ENCODE measurements around the gene VSTM4.

Gene VSTM4

GRCh38 chr10:49086889-49087288 lies 28.4 kb downstream of the VSTM4 start:
- Mint-ChIP-seq H3K4me1 (ENCODE audit: low read depth) (no peaks in the 10 kb centered on the region), H3K9me3 (peaks cover 15% of the 10 kb centered on the region), H3K27ac (no peak overlapping the region), H3K36me3 (ENCODE audit: low read depth) (no peaks in the 10 kb centered on the region), H3K4me3 (no peak overlapping the region), H3K27me3 (peaks cover 7% of the 10 kb centered on the region)
- intact Hi-C loops (cut with micrococcal nuclease), result no loop called here

- Mint-ChIP-seq H3K27ac (no peak overlapping the region), H3K9me3 (peaks cover 15% of the 10 kb centered on the region), H3K36me3 (ENCODE audit: low read depth) (no peaks in the 10 kb centered on the region), H3K4me1 (ENCODE audit: low read depth) (peaks cover 8% of the 10 kb centered on the region), H3K4me3 (no peak overlapping the region), H3K27me3 (peaks cover 8% of the 10 kb centered on the region)
- intact Hi-C loops (cut with micrococcal nuclease), result no loop called here
Measured at GRCh38 chr10:49083261-49083660, 32.1 kb downstream of the VSTM4 start.

DNA sequence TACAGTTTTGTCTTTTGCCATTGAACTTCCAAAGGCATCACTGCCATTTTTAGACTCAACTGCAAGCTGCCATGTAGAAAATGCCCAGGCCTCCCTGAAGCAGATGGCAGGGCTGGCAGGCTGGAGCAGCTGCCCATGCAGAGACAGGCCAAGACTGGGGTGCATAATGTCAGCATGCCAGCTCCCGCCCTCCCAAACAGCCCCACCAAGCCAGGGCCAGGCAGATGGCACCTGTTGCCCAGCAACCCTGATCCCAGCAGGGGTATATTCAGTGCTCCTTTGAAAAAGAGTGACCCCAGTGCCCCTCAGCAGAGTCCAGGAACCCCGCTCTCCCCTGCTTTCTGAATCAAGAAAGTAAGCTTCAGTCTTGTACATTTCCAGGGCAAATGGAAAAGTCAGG lies 32.6 kb downstream of the VSTM4 start:
- Mint-ChIP-seq H3K36me3 (ENCODE audit: low read depth) (no peaks in the 10 kb centered on the region), H3K27ac (no peak overlapping the region), H3K4me3 (no peak overlapping the region), H3K9me3 (peaks cover 15% of the 10 kb centered on the region), H3K4me1 (ENCODE audit: low read depth) (peaks cover 8% of the 10 kb centered on the region), H3K27me3 (peaks cover 8% of the 10 kb centered on the region)
- intact Hi-C loops (cut with micrococcal nuclease), result no loop called here

DNA sequence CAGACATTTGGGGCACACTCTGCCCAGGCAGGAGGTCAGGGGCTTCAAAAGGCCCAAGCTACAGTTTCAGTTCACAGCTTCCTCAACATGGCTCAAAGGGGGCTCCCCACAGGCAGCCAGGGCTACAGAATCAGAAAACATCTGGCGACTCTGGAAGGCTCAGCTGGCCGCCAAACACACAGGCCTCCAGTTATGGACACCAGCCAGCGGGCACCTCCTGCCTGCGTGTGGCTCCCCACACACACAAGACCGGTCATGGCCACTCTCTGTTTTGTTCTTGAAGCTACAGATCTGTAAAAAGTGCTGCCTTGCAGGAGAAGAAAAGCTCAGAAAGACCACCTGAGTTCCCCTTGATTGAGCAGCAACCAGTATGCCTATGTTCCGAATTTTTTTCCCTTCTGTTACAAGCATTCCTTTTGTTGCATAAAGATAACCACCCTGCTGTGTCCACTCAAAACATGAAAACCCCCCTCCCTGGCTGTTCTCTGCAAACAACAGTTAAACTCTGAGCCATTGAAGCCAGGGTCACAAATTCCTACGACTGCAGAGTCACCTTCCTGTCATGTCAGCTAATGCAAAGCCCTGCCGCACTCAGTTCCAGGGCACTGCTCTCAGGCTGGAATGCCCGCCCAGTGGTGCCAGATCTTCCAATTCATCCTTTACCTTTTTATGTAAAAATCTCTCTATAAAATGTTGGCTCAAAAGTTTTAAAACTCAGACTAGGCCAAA lies 33.6 kb downstream of the VSTM4 start:
- intact Hi-C loops (cut with micrococcal nuclease), result no loop called here
- Mint-ChIP-seq H3K9me3 (peaks cover 7% of the 10 kb centered on the region), H3K27ac (no peak overlapping the region), H3K36me3 (ENCODE audit: low read depth) (no peaks in the 10 kb centered on the region), H3K4me1 (ENCODE audit: low read depth) (peaks cover 15% of the 10 kb centered on the region), H3K27me3 (peaks cover 12% of the 10 kb centered on the region), H3K4me3 (no peak overlapping the region)

DNA sequence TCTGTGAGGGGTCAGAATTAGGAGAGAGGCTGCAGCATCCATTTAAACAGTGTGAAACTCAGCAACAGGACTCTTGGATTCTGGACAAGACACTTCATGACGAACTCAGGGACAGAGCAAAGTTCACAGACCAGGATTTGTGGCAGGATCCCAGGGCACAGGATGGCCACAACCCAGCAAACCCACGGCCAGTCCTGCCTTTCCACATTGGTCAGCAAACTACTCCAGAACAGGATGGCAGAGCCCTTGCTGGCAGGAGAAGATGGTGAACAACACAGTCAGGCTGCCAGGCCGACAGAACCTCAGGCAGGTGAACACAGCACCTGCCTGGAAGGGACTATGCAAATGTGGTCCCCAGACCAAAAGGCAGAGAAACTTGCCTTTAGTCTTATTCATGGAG lies 34.4 kb downstream of the VSTM4 start:
- Mint-ChIP-seq H3K27me3 (peaks cover 16% of the 10 kb centered on the region), H3K36me3 (ENCODE audit: low read depth) (no peaks in the 10 kb centered on the region), H3K9me3 (no peaks in the 10 kb centered on the region), H3K4me1 (ENCODE audit: low read depth) (peaks cover 20% of the 10 kb centered on the region), H3K27ac (peak overlapping the region; percentile 25), H3K4me3 (no peak overlapping the region)
- intact Hi-C loops (cut with micrococcal nuclease), result no loop called here

- peaks cover 20% of the 10 kb centered on the region for H3K4me1 Mint-ChIP-seq (ENCODE audit: low read depth)
- H3K27me3 Mint-ChIP-seq, result peaks cover 18% of the 10 kb centered on the region
- H3K4me3 Mint-ChIP-seq, result no peak overlapping the region
- no peaks in the 10 kb centered on the region for H3K9me3 Mint-ChIP-seq
- peak overlapping the region; percentile 25 for H3K27ac Mint-ChIP-seq
- intact Hi-C loops (cut with micrococcal nuclease), result no loop called here
- no peaks in the 10 kb centered on the region for H3K36me3 Mint-ChIP-seq (ENCODE audit: low read depth)
Measured at GRCh38 chr10:49080071-49080470, 35.3 kb downstream of the VSTM4 start.

DNA sequence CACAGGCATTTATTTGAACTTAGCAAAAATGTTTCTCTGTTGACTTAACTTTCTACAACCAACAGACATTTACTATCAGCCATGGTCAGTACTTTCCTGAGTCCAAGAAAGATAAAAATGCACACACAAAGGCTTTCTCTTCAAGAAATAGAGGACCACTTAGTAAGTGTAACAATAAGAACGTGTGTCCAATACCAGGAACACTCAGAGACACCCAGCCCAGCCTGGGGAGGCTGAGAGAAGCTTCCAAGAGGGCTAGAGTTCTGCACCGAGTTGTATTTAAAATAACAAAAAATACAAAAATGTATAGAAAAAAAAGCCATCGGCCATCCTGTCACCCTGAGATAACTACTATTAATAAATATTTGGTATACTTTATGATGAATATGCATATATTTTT lies 35.8 kb downstream of the VSTM4 start:
- H3K36me3 Mint-ChIP-seq (ENCODE audit: low read depth), result no peaks in the 10 kb centered on the region
- H3K27me3 Mint-ChIP-seq, result peaks cover 18% of the 10 kb centered on the region
- H3K27ac Mint-ChIP-seq, result no peak overlapping the region
- intact Hi-C loops (cut with micrococcal nuclease), result no loop called here
- no peak overlapping the region for H3K4me3 Mint-ChIP-seq
- peaks cover 20% of the 10 kb centered on the region for H3K4me1 Mint-ChIP-seq (ENCODE audit: low read depth)
- no peaks in the 10 kb centered on the region for H3K9me3 Mint-ChIP-seq

DNA sequence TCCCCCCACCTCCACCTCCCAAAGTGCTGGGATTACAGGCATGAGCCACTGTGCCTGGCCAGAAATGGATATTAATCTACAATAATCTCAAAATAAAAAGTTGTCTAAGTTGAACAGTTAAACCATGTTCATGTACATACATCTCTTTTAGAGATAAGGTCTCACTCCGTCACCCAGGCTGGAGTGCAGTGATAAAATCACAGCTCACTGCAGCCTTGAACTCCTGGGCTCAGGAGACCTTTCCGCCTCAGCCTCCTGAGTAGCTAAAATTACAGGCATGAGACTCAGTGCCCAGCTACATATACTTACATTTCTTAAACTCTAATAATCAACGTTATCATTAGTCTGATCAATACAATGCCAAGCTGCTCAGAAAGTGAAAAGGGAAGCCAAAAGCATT lies 36.2 kb downstream of the VSTM4 start:
- H3K27ac Mint-ChIP-seq, result no peak overlapping the region
- no peaks in the 10 kb centered on the region for H3K9me3 Mint-ChIP-seq
- H3K4me3 Mint-ChIP-seq, result no peak overlapping the region
- intact Hi-C loops (cut with micrococcal nuclease), result no loop called here
- peaks cover 20% of the 10 kb centered on the region for H3K4me1 Mint-ChIP-seq (ENCODE audit: low read depth)
- H3K27me3 Mint-ChIP-seq, result peaks cover 18% of the 10 kb centered on the region
- no peaks in the 10 kb centered on the region for H3K36me3 Mint-ChIP-seq (ENCODE audit: low read depth)

GRCh38 chr10:49078433-49078832 lies 36.9 kb downstream of the VSTM4 start:
- H3K27me3 Mint-ChIP-seq, result peaks cover 18% of the 10 kb centered on the region
- H3K36me3 Mint-ChIP-seq (ENCODE audit: low read depth), result no peaks in the 10 kb centered on the region
- H3K4me3 Mint-ChIP-seq, result no peak overlapping the region
- intact Hi-C loops (cut with micrococcal nuclease), result no loop called here
- H3K4me1 Mint-ChIP-seq (ENCODE audit: low read depth), result peaks cover 20% of the 10 kb centered on the region
- no peaks in the 10 kb centered on the region for H3K9me3 Mint-ChIP-seq
- no peak overlapping the region for H3K27ac Mint-ChIP-seq

DNA sequence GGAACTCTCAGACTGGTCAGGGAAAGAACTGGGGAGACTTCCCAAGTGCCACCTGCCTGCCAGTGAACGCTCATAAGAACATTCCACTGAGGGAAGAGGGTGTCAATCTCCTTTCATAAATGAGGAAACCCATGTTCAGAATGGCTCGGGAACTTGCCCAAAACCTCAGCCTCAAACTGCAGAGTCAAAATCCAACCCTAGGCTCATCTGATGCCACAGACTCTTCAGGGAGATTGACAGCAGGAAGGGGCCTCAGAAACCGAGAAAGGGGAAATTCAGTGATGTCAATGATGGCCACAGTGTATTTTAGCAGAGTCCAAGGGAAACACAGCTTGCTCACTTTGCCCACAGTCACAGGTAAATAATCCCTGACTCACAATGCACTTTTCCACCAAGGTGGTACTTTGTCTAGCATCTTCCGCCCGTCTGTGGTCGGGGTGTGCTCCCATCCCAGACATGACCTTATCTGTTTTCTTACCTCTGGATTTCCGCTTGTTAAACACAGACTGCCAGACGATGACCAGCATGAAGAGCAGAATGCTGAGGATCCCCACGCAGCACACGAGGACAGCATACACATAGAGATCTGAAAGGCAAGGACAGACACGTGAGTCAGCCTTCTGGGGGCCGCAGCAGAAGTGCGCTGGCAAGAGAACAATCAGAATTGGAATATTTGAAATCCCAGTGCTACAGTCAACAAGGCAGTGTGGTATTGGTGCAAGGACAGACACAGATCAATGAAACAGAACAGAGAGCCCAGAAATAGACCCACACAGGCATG lies 38.4 kb downstream of the VSTM4 start:
- Mint-ChIP-seq H3K4me3 (no peak overlapping the region), H3K4me1 (ENCODE audit: low read depth) (peaks cover 20% of the 10 kb centered on the region), H3K27me3 (peaks cover 17% of the 10 kb centered on the region), H3K36me3 (ENCODE audit: low read depth) (no peaks in the 10 kb centered on the region), H3K9me3 (no peaks in the 10 kb centered on the region), H3K27ac (no peak overlapping the region)
- intact Hi-C loops (cut with micrococcal nuclease), result no loop called here

- intact Hi-C loops (cut with micrococcal nuclease), result no loop called here
- Mint-ChIP-seq H3K4me1 (ENCODE audit: low read depth) (peaks cover 20% of the 10 kb centered on the region), H3K27ac (no peak overlapping the region)
Measured at GRCh38 chr10:49076319-49076718, 39.0 kb downstream of the VSTM4 start.

DNA sequence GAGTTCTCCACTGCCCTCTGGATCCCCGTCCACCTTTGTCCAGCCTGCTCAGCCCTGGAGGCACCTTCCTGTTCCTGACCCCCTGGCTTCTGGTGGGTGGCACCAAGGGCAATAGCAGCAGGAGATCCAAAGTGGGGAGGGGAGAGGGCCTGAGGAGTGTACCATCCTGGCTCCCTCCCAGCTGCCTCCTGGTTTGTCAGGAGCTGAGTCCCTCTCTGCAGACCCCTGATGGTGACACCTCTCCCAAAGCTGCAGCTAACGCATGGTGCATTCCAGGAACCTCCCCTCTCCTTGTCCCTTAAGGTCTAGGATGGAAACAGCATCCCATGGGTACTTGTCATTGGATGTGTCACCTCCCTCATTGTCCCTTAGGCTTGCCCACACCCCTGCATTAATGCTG lies 39.6 kb downstream of the VSTM4 start:
- H3K4me3 Mint-ChIP-seq, result no peak overlapping the region
- H3K4me1 Mint-ChIP-seq (ENCODE audit: low read depth), result peaks cover 20% of the 10 kb centered on the region
- H3K27me3 Mint-ChIP-seq, result peaks cover 14% of the 10 kb centered on the region
- intact Hi-C loops (cut with micrococcal nuclease), result no loop called here
- H3K9me3 Mint-ChIP-seq, result no peaks in the 10 kb centered on the region
- no peak overlapping the region for H3K27ac Mint-ChIP-seq
- H3K36me3 Mint-ChIP-seq (ENCODE audit: low read depth), result no peaks in the 10 kb centered on the region

More at GRCh38 chr10:49076319-49076718, 39.0 kb downstream of the VSTM4 start:
- H3K27me3 Mint-ChIP-seq, result peaks cover 17% of the 10 kb centered on the region
- H3K4me3 Mint-ChIP-seq, result no peak overlapping the region
- H3K9me3 Mint-ChIP-seq, result no peaks in the 10 kb centered on the region
- H3K36me3 Mint-ChIP-seq (ENCODE audit: low read depth), result no peaks in the 10 kb centered on the region

DNA sequence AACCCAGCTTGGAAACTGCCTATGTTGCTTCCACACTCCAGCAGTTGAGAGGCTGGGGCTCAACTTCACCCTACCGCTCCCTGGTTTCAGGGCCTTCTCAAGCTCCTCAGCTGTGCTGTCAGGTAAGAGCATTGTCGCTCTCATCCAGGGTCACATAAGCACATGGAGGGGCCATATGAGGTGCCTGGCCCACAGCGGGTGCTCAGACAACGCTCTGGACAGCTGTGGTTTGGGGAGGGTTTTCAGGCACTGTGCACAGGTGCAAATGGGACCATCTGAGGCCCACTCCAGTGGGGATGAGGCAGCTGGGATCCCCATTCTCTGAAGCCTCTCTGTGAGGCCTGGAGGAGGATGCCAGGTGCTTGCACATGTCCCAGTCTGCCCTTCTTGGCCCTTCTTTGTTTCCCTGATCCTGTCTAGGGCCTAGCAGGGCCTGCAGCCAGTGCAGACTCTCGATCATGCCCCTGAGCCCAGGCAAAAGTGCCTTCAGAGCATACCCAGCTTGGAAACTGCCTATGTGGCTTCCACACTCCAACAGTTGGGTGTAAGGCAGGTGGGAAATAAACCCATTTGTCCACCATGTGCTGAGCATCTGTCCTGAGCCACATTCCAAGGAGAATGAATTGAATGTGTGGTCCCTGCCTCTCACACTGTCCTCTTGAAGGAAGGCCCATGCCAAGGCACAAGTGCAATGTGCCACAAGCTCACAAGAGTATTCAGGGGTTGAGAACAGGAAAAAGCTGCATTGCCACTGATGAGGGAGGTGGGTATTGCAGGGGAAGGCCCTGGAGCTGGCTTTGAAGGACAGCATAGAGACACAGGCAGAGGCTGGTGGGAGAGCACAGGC lies 40.3 kb downstream of the VSTM4 start:
- Mint-ChIP-seq H3K27me3 (peaks cover 11% of the 10 kb centered on the region), H3K4me1 (ENCODE audit: low read depth) (peaks cover 14% of the 10 kb centered on the region), H3K36me3 (ENCODE audit: low read depth) (no peaks in the 10 kb centered on the region), H3K27ac (no peak overlapping the region), H3K9me3 (no peaks in the 10 kb centered on the region), H3K4me3 (no peak overlapping the region)
- intact Hi-C loops (cut with micrococcal nuclease), result no loop called here

Measured in dendritic cell treated with granulocyte-macrophage colony-stimulating factor and Interleukin-4, amounts not matched to agents 40 ng/mL and 50 ng/mL, for 4 days (primary cell).